GM19193 (cell line): ENCODE measurements around the gene NOD1.

Experiments
- POLR2A ChIP-seq: IDR thresholded peaks from 4 replicates; pipeline ENCODE4 v1.6.1; 2011; ENCODE audit not compliant: insufficient read depth, insufficient read length; ENCODE audit errors: extremely low read depth

NOD1 gene

DNA sequence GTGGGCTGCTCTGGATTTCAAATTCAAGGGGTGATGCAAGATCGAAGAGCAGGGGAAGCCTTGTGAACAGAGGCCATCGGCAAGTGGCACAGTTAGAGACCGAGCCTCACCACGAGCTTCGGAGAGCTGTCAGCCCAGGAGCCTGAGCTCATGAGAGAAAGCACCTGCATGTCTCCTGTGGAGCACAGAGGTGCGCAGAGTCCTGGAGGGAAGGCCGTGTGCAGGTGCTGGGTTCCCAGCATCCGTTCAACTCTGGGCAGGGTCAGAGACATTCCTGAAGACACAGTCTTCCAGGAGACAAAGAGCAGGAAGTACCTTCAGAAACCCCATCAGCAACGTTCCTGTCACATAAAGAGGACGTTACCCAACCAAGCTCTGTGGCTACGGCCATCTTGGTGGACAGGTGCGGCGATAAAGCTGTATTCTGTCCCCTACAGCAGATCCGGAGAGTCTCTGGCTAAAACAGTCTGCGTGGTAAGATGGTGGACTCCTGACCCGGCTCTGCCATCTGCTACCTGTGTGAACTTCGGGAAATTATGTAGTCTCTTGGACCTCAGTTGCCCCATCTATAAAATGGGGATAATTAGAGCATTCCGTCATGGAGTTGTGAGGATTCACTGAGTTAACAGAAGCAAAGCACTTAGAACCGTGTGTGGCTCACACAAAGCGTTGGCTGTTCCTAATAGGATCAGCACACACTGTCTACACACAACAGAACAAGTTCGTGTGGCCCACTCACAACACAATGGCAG, 40.6 kb downstream of the NOD1 start:
- no peak for TF ChIP-seq POLR2A

DNA sequence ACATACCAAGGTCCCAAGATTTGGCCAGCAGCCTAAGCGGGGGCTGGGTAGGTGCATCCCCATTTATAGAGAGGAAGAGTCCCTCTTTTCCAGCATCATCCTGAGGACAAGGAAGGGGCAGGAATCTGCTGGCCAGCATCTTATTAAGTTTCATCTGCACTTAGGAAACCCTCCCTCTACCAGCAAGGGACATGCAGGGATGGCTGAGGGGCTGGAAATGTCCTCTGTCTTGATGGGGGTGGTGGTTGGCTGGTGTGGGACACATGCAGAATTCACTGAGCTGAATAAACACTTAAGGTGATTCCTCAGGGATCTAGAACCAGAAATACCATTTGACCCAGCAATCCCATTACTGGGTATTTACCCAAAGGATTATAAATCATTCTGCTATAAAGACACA, 42.1 kb downstream of the NOD1 start:
- TF ChIP-seq POLR2A: no peak

DNA sequence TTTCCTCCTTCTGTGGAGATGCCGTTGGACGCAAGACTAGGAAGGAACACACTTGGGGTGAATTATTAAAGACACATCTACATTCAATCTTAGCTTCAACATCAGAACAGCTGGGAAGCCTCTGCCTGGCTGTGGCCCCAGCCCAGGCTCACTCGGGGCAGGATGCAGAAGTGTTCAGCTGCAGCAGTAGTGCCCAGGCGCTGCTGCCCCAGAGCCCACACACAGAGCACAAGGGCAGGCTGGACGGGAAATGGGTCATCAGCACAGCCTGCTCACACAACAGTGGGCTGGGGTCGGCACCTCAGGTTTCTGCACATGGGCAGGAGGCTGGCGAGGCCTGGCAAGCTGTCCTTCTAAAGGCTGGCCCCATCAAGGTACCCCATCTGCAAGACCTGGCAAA, 42.5 kb downstream of the NOD1 start:
- TF ChIP-seq POLR2A: no peak

DNA sequence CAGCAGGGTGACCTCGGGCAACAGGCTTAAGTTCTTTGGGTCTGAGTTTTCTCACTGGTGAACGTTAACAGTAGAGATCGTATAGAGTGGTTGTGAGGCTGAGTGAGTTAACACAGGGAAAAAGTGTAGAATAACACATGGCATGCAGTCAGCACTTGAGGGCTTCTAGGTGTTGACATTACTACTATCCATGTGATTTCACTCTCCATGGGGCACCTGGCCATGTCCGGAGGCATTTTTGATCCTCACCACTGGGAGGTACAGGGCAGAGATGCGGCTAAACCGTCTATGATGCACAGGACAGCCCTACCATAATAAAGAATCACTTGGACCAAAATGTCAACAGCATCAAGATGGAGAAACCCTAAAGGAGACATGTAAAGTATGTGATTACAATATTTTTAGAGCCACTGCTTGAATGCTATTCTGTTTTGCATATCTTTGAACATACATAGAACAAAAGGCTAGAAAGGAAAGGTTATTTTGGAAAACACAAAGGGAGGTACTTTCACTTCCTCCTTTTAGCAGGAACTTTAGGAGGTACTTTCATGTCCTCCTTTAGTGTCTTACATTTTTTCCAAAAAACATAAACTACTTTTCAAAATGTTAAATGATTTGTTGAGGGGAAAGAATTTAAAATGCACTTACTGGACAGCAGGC, 44.3 kb downstream of the NOD1 start:
- TF ChIP-seq POLR2A: no peak

GRCh38 chr7:30433506-30433905, 45.1 kb downstream of the NOD1 start:
- no peak for TF ChIP-seq POLR2A

DNA sequence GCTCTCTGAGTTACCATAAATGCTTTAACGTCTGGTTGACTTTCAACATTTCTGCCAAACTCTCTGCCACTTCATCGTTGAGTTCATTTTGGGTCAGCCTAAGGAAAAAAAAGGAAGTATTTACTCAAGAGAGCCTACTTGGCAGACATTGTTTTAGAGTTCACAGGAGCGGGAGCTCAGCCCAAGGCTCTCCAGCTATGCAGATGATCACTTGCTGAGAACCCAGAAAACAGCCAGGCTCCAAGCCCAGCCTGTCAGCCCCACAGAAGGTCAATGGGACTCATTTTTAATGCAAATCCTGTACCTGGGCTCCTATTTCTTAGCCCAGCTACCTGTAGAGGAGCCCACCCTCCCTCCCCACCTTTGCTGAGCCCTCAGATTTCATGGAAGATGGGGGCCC, 45.5 kb downstream of the NOD1 start:
- TF ChIP-seq POLR2A: no peak

GRCh38 chr7:30430777-30431176, 47.8 kb downstream of the NOD1 start:
- TF ChIP-seq POLR2A: no peak

- TF ChIP-seq POLR2A: no peak
Observed at GRCh38 chr7:30430276-30430675, 48.3 kb downstream of the NOD1 start.

DNA sequence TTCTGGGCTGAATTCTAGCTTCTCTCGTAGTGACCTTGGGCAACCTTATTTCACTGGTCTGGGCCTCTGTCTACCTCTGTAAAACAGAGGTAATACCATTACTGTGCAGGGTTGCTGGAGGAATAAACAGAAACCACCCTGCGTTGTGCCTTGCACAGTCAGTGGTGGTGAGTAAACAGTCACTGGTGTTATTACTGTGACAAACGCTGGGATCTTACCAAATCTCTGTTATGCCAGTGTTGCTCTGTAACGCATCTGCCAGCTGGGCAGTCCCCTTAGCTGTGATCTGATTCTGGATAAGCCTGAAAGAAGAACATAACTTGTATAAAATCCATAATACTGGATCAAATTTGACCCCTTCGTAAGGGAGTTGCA, 49.4 kb downstream of the NOD1 start:
- TF ChIP-seq POLR2A: no peak

DNA sequence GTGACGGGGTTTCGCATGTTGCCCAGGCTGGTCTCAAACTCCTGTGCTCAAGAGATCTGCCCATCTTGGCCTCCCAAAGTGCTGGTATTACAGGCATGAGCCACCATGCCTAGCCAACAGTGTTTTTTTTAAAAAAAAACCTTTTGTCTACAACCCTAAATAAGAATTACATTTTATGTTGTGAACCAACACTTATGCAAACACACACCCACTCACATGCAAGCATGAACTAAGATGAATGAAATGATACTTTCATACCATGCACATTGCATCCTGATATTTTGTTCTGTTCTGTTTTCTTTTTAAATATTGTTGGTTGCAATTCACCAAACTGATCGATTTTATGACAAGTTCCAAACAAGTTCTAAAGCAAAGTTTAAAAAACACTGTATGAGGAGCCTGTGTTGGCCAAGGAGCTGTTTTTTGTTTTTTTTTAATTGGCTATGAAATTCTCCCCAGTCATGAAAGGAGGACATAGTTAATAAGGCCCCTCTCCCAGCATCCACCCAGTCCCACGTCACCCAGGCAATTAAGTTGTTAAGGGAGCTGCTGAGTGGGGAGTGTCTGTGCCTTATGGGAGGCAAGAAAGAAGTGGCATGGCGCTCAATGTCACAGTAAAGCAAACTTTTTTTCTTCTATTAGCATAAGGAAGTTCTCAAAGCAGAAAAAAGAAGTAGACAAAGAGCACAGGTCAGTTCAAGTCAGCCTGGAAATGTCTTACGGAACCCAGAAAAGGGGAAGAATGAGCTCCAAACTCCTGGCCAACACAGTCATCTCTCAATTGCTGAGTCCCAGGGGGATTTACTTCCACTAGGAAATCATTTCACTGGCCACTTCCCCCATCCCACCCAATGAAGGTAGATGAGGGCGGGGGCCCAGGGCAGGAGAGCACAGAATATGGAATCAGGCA, 50.1 kb downstream of the NOD1 start:
- TF ChIP-seq POLR2A: no peak

- no peak for TF ChIP-seq POLR2A
Observed at GRCh38 chr7:30427296-30428070, 51.1 kb downstream of the NOD1 start.

- TF ChIP-seq POLR2A: no peak
Observed at GRCh38 chr7:30424506-30424905, 54.1 kb downstream of the NOD1 start.

- no peak for TF ChIP-seq POLR2A
Observed at GRCh38 chr7:30423788-30424505, 54.6 kb downstream of the NOD1 start.

DNA sequence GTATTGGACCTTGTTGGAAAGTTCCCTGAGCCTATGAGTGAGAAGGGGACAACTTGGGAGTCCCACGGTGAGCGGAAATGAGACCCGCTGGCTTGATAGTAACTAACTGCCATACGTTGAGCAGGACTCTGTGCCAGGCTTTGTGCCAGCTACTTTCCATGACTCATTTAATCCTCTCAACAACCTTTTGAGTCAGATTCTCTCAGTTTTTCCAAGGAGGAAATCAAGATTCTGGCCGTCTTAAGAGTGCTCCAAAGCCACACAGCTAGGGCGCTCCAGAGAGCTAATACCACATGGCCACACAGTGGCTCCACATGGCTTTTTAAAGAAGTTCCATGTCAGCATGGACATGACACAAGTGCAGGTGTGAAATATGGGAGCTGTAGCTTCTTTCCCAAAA, 55.7 kb downstream of the NOD1 start:
- TF ChIP-seq POLR2A: no peak
